HG02642 (cell line): Measurements from ENCODE around the gene CYBB.

Experiments used
- ATAC-seq: cut with Tn5 transposase; IDR thresholded peaks from one replicate; pipeline ENCODE4 v1.9.1; 2021; ENCODE audit warnings: mild to moderate bottlenecking; ENCODE audit not compliant: unreplicated experiment, poor library complexity

CYBB gene

GRCh38 chrX:37829721-37830120 lies 49.9 kb downstream of the CYBB start:
- no peak for ATAC-seq

- ATAC-seq: no peak
Observed at GRCh38 chrX:37830371-37830770, 50.5 kb downstream of the CYBB start.

GRCh38 chrX:37834937-37835336 lies 55.1 kb downstream of the CYBB start:
- ATAC-seq: no peak

GRCh38 chrX:37840931-37841330 lies 61.1 kb downstream of the CYBB start:
- ATAC-seq: no peak

GRCh38 chrX:37844622-37845021 lies 64.8 kb downstream of the CYBB start:
- ATAC-seq: no peak

- no peak for ATAC-seq
Observed at GRCh38 chrX:37846141-37846540, 66.3 kb downstream of the CYBB start.

GRCh38 chrX:37846558-37846933 lies 66.7 kb downstream of the CYBB start:
- no peak for ATAC-seq

- ATAC-seq: peak; percentile 100
Observed at GRCh38 chrX:37846934-37847732, 67.3 kb downstream of the CYBB start, which contains the start of gene DYNLT3. Gene DYNLT3, minus strand, starts transcription at chrX:37847571. Its CDS starts 61 bp downstream, at chrX:37847510.

GRCh38 chrX:37847733-37848197 lies 67.9 kb downstream of the CYBB start:
- ATAC-seq: peak; percentile 20

- no peak for ATAC-seq
Observed at GRCh38 chrX:37854148-37854547, 74.3 kb downstream of the CYBB start.

- no peak for ATAC-seq
Observed at GRCh38 chrX:37854748-37855147, 74.9 kb downstream of the CYBB start.

GRCh38 chrX:37860721-37861120 lies 80.9 kb downstream of the CYBB start:
- ATAC-seq: no peak

GRCh38 chrX:37862851-37863250 lies 83.0 kb downstream of the CYBB start:
- ATAC-seq: no peak
